Effector memory CD8-positive, alpha-beta T cell (primary cell): ENCODE data around the gene TRIM6.

Experiments used
- ATAC-seq: fragments of 150-1000 bp; cut with Tn5 transposase; replicated peaks from 2 replicates; pipeline ENCODE4 v1.10.0; 2021; ENCODE audit warnings: mild to moderate bottlenecking, moderate library complexity
- DNase-seq, 3 experiments: peaks; one replicate each; pipeline ENCODE4 v3.0.0; 2021
- H3K27ac Mint-ChIP-seq, 2 donors: one replicate each; pipeline ENCODE4 v1.8.0; 2022; ENCODE audit warnings: mild to moderate bottlenecking in 2 of 2, mixed read lengths in 2 of 2, moderate library complexity in 2 of 2
- H3K27me3 Mint-ChIP-seq, 2 donors: one replicate each; pipeline ENCODE4 v1.8.0; 2022; ENCODE audit warnings: mixed read lengths in 2 of 2
- H3K36me3 Mint-ChIP-seq: one replicate; pipeline ENCODE4 v1.8.0; 2022; ENCODE audit warnings: mild to moderate bottlenecking, moderate library complexity, mixed read lengths; ENCODE audit not compliant: insufficient read depth
- H3K4me1 Mint-ChIP-seq, 2 donors: one replicate each; pipeline ENCODE4 v1.8.0; 2022; ENCODE audit warnings: low read depth in 2 of 2, mixed read lengths in 2 of 2
- H3K4me3 Mint-ChIP-seq, 2 donors: one replicate each; pipeline ENCODE4 v1.8.0; 2022; ENCODE audit warnings: mild to moderate bottlenecking in 2 of 2, mixed read lengths in 2 of 2, moderate library complexity in 2 of 2
- H3K9me3 Mint-ChIP-seq, 2 donors: one replicate each; pipeline ENCODE4 v1.8.0; 2022; ENCODE audit warnings: mixed read lengths in 2 of 2
- total RNA-seq, 9 experiments: gene quantifications; one replicate each; lab custom pipeline; 2026; lab: John Stamatoyannopoulos, UW

Gene TRIM6, protein sequence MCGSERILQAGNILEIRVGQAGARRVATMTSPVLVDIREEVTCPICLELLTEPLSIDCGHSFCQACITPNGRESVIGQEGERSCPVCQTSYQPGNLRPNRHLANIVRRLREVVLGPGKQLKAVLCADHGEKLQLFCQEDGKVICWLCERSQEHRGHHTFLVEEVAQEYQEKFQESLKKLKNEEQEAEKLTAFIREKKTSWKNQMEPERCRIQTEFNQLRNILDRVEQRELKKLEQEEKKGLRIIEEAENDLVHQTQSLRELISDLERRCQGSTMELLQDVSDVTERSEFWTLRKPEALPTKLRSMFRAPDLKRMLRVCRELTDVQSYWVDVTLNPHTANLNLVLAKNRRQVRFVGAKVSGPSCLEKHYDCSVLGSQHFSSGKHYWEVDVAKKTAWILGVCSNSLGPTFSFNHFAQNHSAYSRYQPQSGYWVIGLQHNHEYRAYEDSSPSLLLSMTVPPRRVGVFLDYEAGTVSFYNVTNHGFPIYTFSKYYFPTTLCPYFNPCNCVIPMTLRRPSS
- 0 to 0.36 (median 0) reads per million in 9 experiments for total RNA-seq

DNA sequence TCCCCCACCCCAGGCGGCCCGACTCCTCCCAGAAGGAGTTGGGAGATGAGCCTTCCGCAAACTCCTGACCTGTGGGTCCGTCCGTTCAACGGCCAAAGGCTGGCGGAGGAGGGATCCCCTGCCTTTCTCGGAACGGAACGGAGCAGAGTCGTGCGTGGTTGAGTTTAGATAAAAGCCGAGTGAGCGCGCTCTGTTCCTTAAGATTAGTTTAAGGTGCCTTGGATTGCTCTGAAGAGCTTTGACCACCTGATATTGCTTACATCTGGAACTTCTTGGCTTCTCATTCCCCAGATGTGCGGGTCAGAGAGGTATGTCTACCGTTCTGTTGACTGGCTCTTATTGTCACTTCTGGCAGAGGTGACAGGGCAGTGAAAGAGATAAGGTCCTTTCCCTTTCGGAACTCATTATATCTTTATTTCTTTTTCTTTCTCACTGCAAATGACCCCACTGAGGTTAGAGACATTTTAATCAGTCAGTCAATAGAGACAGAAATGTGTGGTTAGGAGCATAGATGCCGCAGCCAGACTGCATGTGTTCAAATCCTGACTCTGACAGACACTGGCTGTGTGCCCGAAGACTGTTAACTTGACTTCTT is at the start of gene TRIM6:
TRIM6 (plus strand) TSS at position 31 of the 595 bp plus-strand sequence; CDS start at position 292, 261 bp downstream.
- ATAC-seq (no peak), DNase-seq (no peak)
- peaks cover 0 to 2% of the 10 kb centered on the region in 2 donors for H3K4me1 Mint-ChIP-seq
- peak within 1 kb of the TSS in 1 of 2 donors; percentile 70 for H3K4me3 Mint-ChIP-seq
- no peak within 1 kb of the TSS for H3K27ac Mint-ChIP-seq
- no peaks in the 10 kb centered on the region for H3K36me3 Mint-ChIP-seq
- no peaks in the 10 kb centered on the region for H3K9me3 Mint-ChIP-seq
- peaks cover 22 to 23% of the 10 kb centered on the region in 2 donors for H3K27me3 Mint-ChIP-seq

DNA sequence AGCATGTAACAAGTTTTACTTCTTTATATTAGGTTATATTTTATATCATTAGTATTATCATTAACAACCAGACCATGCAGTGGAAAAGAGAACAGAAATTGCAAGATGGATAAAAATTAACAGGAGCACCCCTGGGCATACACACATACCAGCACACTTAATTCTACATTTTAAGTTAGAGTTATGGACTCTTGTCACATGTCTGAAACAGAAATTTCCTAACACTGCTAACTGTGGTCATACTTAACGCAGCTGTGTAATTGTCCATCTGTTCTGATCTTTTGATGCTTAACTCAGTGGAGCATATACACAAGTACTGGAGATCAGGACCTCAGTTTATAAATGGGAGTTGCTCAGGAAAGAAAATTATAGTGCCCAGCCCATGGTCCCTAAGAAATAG is 48.5 kb upstream of the TRIM6 start:
- DNase-seq (no peak), ATAC-seq (no peak)
- Mint-ChIP-seq H3K9me3 (no peaks in the 10 kb centered on the region), H3K36me3 (no peaks in the 10 kb centered on the region), H3K27me3 (peaks cover 20 to 30% of the 10 kb centered on the region in 2 donors), H3K4me3 (no peak overlapping the region), H3K4me1 (no peaks in the 10 kb centered on the region), H3K27ac (no peak overlapping the region)

DNA sequence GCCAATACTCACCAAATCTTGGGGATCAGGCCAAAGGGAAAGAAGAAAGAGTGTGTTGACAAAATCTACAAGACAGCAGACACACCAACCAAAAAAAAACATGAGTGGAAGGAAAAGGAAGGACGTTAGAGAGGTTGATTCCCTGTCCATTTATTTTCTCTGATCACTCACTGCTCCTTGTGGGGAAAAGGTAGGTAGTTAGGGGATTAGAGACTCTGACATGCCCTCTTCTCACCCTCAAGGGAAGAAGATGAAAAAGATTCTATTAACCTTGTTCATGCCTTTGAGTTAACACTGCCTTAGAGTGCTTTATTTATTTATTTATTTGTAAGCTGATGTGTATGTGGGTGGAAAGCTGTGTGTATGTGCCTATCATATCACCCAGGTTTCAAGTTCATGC is 48.0 kb upstream of the TRIM6 start, which contains the start of gene OR52H1:
OR52H1 (minus strand) TSS at position 101 of the 400 bp plus-strand sequence. CDS start 3,035 bp downstream, outside the sequence.
- Mint-ChIP-seq H3K4me1 (no peaks in the 10 kb centered on the region), H3K36me3 (no peaks in the 10 kb centered on the region), H3K27me3 (peaks cover 20 to 30% of the 10 kb centered on the region in 2 donors), H3K27ac (no peak within 1 kb of the TSS), H3K4me3 (no peak within 1 kb of the TSS), H3K9me3 (no peaks in the 10 kb centered on the region)
- DNase-seq, result no peak
- no peak for ATAC-seq

DNA sequence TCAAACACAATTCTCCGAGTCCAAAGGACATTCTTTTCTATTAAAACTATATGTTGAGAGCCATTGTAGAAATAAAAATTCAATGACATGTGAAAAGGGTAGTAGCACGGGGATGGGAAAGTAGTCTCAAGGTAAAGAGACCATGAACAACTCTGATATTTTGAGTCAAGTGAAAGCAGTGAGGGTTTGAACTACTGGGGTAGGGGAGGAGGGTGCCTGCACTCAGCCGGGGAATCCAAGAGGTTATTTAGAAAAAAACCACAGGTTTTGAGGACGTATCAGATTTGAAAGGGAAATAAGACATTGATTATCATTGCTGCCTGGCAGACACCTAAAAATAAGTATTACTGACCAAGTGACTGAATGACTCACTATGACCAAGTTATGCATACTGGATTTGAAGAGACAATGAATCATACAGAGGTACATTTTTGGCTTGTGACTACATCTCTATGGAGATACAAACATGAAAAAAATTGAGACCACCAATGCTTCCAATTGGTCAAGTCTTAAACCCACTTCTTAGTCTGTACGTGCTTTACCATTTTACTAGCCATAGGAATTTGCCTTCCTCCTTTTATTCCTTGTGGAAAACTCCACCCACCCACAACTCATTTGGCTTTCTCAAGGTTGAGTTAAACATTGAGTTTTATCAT is 45.9 kb upstream of the TRIM6 start:
- peaks cover 0 to 1% of the 10 kb centered on the region in 2 donors for H3K4me1 Mint-ChIP-seq
- ATAC-seq, result no peak

DNA sequence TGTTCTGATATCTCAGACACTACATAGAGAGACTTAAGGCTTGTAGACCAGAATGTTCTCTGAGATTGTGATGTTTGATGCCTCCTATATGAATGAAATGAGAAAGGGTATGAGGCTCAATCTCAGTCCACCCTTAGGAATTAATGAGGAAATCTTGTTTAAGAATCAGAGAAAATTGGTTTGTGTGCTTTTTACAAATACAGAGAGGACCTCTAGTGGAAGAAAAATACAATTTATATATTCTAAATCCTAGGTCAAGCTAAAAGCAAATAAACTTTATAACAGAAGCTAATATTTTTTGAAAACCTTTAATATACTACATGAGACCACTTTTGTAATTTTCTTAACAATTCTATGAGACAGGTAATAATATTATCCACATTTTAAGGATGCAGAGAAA is 43.1 kb upstream of the TRIM6 start:
- Mint-ChIP-seq H3K36me3 (no peaks in the 10 kb centered on the region), H3K4me1 (peaks cover 0 to 1% of the 10 kb centered on the region in 2 donors), H3K4me3 (no peak overlapping the region), H3K9me3 (no peaks in the 10 kb centered on the region), H3K27me3 (peaks cover 20 to 51% of the 10 kb centered on the region in 2 donors), H3K27ac (no peak overlapping the region)
- no peak for DNase-seq
- no peak for ATAC-seq

More for the DNA sequence above, 45.9 kb upstream of the TRIM6 start:
- Mint-ChIP-seq H3K9me3 (no peaks in the 10 kb centered on the region), H3K4me3 (no peak overlapping the region), H3K36me3 (no peaks in the 10 kb centered on the region), H3K27me3 (peaks cover 20 to 41% of the 10 kb centered on the region in 2 donors), H3K27ac (no peak overlapping the region)
- no peak for DNase-seq

DNA sequence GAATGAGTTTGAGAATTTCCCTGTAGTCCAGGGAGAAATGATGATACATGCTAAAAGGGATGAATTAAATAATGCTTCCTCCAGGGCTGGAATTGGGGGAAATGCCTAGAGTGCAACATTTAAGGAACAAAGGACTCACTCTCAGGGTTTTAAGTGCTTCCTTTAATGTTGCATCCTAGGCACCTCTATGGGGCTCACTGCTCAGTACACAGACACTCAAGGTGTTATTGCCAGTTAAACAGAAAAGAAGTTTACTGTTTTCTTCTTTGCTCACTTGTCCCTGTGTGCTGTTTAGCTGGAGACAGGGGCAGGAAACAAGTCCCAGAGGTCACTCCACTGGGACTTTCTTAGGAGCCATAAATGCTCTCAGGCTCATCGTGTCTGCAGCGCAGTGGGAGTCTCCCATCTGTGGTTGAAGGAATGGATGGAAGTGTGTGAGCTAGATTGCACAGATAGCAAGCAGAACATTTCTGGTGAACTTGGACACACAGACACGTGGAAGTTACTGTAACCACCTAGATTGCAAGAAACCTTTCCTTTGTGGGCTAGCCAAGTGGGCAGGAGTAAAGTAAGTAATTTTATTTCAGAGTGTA is 39.7 kb upstream of the TRIM6 start:
- H3K4me3 Mint-ChIP-seq, result no peak overlapping the region
- no peak for ATAC-seq
- H3K36me3 Mint-ChIP-seq, result no peaks in the 10 kb centered on the region
- H3K9me3 Mint-ChIP-seq, result no peaks in the 10 kb centered on the region
- no peak overlapping the region for H3K27ac Mint-ChIP-seq
- H3K27me3 Mint-ChIP-seq, result peaks cover 12 to 41% of the 10 kb centered on the region in 2 donors
- no peak for DNase-seq
- peaks cover 0 to 1% of the 10 kb centered on the region in 2 donors for H3K4me1 Mint-ChIP-seq

DNA sequence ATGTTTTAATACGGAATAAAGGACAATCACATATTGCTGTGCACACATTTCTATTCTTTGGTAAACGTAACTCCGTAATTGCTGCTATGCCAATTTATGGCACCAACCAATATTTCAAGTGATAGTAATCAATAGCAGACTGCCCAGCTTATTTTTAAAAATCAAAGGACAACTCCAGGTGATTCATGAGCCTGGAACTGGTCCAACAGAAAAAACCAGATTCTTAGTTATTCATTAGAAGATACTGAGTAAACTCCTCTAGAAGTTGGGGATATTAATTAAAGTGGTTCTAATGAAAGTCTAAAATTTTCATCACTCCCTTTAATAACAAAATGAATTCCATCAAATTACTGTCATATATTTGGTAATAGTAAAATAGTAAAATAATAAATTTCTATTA is 38.7 kb upstream of the TRIM6 start:
- ATAC-seq, result no peak
- no peak for DNase-seq
- no peaks in the 10 kb centered on the region for H3K9me3 Mint-ChIP-seq
- no peak overlapping the region for H3K27ac Mint-ChIP-seq
- no peak overlapping the region for H3K4me3 Mint-ChIP-seq
- H3K36me3 Mint-ChIP-seq, result no peaks in the 10 kb centered on the region
- peaks cover 8 to 36% of the 10 kb centered on the region in 2 donors for H3K27me3 Mint-ChIP-seq
- peaks cover 0 to 1% of the 10 kb centered on the region in 2 donors for H3K4me1 Mint-ChIP-seq

DNA sequence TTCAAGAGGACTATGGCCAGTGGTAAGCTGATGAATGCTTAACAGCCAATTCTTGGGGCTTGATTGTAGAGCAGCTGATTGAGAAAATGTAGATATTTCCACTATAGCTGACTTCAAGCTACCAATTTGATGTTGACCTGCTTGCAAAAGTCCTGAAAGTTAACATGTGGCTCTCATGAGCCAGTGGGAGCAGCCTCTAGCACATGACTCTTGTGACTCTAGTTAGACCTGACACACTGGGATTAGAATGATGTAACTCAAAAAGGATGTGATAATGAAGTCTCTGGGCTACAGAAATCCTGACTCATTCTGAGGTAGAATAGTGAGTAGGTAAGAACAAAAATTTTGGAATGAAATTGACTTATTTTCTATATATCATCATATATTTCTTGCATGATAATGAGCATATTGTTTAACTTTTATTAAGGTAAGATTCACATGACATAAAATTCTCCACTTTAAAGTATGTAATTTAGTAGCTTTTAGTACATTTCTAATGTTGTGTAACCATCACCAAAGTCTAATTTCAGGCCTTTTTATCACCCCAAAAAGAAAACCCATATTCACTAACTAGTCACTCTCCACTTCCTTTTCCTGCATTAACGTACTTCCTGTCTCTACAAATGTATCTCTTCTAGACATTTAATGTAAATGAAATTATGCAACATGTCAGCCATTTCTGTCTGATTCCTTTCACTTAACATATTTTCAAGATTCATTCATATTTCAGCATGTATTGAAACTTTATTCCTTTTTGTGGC is 32.0 kb upstream of the TRIM6 start:
- no peak overlapping the region for H3K27ac Mint-ChIP-seq
- peaks cover 8 to 38% of the 10 kb centered on the region in 2 donors for H3K27me3 Mint-ChIP-seq
- H3K36me3 Mint-ChIP-seq, result no peaks in the 10 kb centered on the region
- no peak overlapping the region for H3K4me3 Mint-ChIP-seq
- ATAC-seq, result no peak
- DNase-seq, result no peak
- no peaks in the 10 kb centered on the region for H3K4me1 Mint-ChIP-seq
- peaks cover 0 to 2% of the 10 kb centered on the region in 2 donors for H3K9me3 Mint-ChIP-seq

DNA sequence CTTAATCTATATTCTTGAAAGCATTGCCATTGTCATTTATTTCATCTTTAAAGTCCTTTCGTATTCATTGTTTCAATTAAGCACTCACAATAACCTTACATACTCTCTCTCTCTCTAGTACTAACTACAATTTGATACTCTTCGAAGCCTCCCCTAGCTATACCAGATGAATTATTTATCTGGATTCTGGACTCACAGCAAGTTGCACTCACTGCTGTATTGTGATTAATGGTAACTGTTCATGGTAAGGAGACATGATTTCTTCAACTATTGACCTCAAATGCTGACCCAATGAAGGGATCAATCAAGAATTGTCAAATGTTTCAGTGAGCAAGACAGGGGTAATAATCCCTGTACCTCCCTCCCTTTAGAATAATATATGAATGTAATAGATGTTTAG is 21.8 kb upstream of the TRIM6 start:
- no peaks in the 10 kb centered on the region for H3K9me3 Mint-ChIP-seq
- no peak for ATAC-seq
- H3K36me3 Mint-ChIP-seq, result no peaks in the 10 kb centered on the region
- DNase-seq, result no peak
- no peaks in the 10 kb centered on the region for H3K4me1 Mint-ChIP-seq
- H3K27ac Mint-ChIP-seq, result no peak overlapping the region
- H3K27me3 Mint-ChIP-seq, result peaks cover 0 to 9% of the 10 kb centered on the region in 2 donors
- H3K4me3 Mint-ChIP-seq, result no peak overlapping the region

DNA sequence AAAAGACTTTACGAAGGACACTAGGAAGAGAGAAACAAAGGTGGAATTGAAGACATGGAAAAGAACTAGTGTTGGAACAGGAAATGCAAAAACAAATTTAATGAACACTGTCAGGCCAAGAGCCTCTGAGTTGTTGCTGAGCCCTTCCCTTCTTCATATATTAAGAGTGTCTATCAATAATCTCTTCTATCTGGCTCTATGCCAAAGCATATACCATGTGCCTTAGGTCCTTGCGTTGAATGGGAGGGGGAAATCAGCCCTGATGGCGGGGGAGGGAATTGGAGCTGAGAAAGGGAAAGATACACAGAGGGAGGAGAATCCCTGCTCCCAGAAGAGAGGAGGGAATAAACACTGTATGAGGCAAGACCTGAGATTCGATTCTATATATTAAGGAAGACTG is 21.3 kb upstream of the TRIM6 start:
- ATAC-seq (no peak), DNase-seq (no peak)
- Mint-ChIP-seq H3K4me1 (no peaks in the 10 kb centered on the region), H3K9me3 (no peaks in the 10 kb centered on the region), H3K36me3 (no peaks in the 10 kb centered on the region), H3K27me3 (peaks cover 0 to 9% of the 10 kb centered on the region in 2 donors), H3K4me3 (no peak overlapping the region), H3K27ac (no peak overlapping the region)

DNA sequence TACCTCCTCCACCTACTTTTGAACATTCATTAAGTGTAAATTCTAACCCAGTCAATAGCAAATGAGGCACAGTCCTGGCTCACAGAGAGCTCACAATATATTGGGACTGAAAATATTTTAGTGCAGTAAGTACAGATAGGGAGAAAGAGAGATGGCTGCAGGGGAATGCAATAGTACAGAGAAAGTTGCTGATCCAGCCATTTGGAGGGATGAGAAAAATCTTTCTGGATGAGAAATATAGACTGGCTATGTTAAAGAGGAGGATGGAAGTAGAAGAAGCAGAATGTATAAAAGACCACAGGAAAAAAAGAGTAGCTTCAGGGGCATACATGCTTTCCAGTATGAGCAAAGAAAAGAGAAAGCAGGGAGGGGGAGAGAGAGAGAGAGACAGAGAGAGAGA is 19.3 kb upstream of the TRIM6 start:
- ATAC-seq, result no peak
- no peak for DNase-seq
- no peaks in the 10 kb centered on the region for H3K4me1 Mint-ChIP-seq
- no peaks in the 10 kb centered on the region for H3K36me3 Mint-ChIP-seq
- H3K4me3 Mint-ChIP-seq, result no peak overlapping the region
- H3K27me3 Mint-ChIP-seq, result no peaks in the 10 kb centered on the region
- H3K9me3 Mint-ChIP-seq, result no peaks in the 10 kb centered on the region
- H3K27ac Mint-ChIP-seq, result no peak overlapping the region

DNA sequence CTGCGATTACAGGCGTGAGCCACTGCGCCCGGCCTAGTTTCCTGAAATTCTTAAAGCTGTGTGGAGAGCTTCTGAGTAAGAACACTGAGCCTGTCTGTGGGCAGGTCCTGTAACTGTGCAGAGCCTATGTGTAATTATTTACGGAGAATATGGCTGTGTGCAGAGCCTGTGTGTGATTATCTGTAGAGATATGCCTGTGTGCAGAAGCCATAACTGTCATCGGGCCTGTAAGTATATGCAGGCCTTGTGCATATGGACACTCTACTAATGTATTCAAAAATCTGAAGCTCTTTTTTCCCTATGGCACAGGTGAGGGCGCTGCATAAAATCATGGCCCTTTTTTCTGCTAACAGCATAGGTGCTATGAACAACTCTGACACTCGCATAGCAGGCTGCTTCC is 15.9 kb upstream of the TRIM6 start, which contains the start of gene OR52B6:
OR52B6 (plus strand) TSS at position 301 of the 400 bp plus-strand sequence; CDS start at position 301, 0 bp downstream.
- H3K36me3 Mint-ChIP-seq, result no peaks in the 10 kb centered on the region
- DNase-seq (no peak), ATAC-seq (no peak)
- no peaks in the 10 kb centered on the region for H3K9me3 Mint-ChIP-seq
- no peak within 1 kb of the TSS for H3K4me3 Mint-ChIP-seq
- H3K4me1 Mint-ChIP-seq, result no peaks in the 10 kb centered on the region
- no peaks in the 10 kb centered on the region for H3K27me3 Mint-ChIP-seq
- no peak within 1 kb of the TSS for H3K27ac Mint-ChIP-seq
